Lung (tissue), 12 donors: ENCODE data around the gene WDR86. TPM values are rescaled to one million over a fixed set of nuclear protein-coding genes. Genes with fewer than 3 reads are reported as not detected.

Experiments used
- ATAC-seq: fragments of 200-7000 bp; cut with Tn5 transposase; one replicate; pipeline ENCODE4 v1.9.1; 2020; ENCODE audit warnings: moderate number of reproducible peaks; ENCODE audit not compliant: insufficient read depth, low FRiP score
- DNase-seq, 3 donors: peaks; one replicate each; pipeline ENCODE4 v3.0.0-alpha.2; 2013 to 2017
- H3K27ac ChIP-seq, 2 donors: one replicate each; pipeline ENCODE4 v1.5.1; 2013; ENCODE audit warnings: mild to moderate bottlenecking in 2 of 2, moderate library complexity in 2 of 2, control low read depth in 1 of 2, inconsistent platforms in 1 of 2, low read depth in 1 of 2, low read length in 1 of 2
- H3K27me3 ChIP-seq, 3 donors: one replicate each; pipeline ENCODE4 v1.5.1; 2013; ENCODE audit warnings: low read length in 2 of 3; ENCODE audit not compliant: control insufficient read depth in 3 of 3, insufficient read depth in 3 of 3
- H3K36me3 ChIP-seq, 4 donors: one replicate each; pipeline ENCODE4 v1.5.1; 2013; ENCODE audit warnings: low read length in 4 of 4, mild to moderate bottlenecking in 1 of 4, moderate library complexity in 1 of 4; ENCODE audit not compliant: control insufficient read depth in 4 of 4, insufficient read depth in 4 of 4
- H3K4me1 ChIP-seq, 5 donors: one replicate each; pipeline ENCODE4 v1.5.1; 2013; ENCODE audit warnings: low read length in 5 of 5, mild to moderate bottlenecking in 2 of 5, moderate library complexity in 1 of 5; ENCODE audit not compliant: control insufficient read depth in 5 of 5, insufficient read depth in 5 of 5
- H3K4me3 ChIP-seq: one replicate; pipeline ENCODE4 v1.5.1; 2013; ENCODE audit warnings: mild to moderate bottlenecking, control low read depth, moderate library complexity
- H3K9ac ChIP-seq, 2 donors: one replicate each; pipeline ENCODE4 v1.5.1; 2013; ENCODE audit warnings: low read length in 2 of 2, control low read depth in 1 of 2; ENCODE audit not compliant: insufficient read depth in 1 of 2
- H3K9me3 ChIP-seq, 4 donors: one replicate each; pipeline ENCODE4 v1.5.1; 2013; ENCODE audit warnings: low read length in 3 of 4, mild to moderate bottlenecking in 1 of 4, moderate library complexity in 1 of 4; ENCODE audit not compliant: control insufficient read depth in 4 of 4, insufficient read depth in 3 of 4
- WGBS, 2 donors: extraction: QIAGEN DNeasy Blood & Tissue Kit; methylation state at CpG; one replicate each; pipeline ENCODE4 v1.1.7; 2013; 5-methylcytosine and 5-hydroxymethylcytosine counted together
- polyA plus RNA-seq, 2 donors: library from polyadenylated mRNA; stranded (reverse); fragments of 200-250 nt; gene quantifications; one replicate each; pipeline ENCODE4 v1.2.1, GENCODE V29; 2013
- total RNA-seq, 2 donors: library from RNA; depleted of rRNA in 1 of 2; stranded (reverse); fragments of >200 nt in 1 of 2; gene quantifications; one replicate each; pipeline ENCODE4 v1.2.1, GENCODE V29; 2014 to 2021
- TF ChIP-seq, protein P1 (sequence below): IDR thresholded peaks from 2 replicates; pipeline ENCODE4 v1.5.1; 2012; ENCODE audit warnings: mild to moderate bottlenecking; ENCODE audit errors: control extremely low read depth, extremely low read depth
- donor health status: control.
- donor health status: control.
- donor health status: Bipolar disorder and iron deficiency.
- donor health status: healthy.
- donor health status: DM: yes; HTN: yes; CAD: no.

The WDR86 gene
- total and polyA plus RNA-seq, 4 donors, result 0.81 to 19.7 (median 2.4) TPM

DNA sequence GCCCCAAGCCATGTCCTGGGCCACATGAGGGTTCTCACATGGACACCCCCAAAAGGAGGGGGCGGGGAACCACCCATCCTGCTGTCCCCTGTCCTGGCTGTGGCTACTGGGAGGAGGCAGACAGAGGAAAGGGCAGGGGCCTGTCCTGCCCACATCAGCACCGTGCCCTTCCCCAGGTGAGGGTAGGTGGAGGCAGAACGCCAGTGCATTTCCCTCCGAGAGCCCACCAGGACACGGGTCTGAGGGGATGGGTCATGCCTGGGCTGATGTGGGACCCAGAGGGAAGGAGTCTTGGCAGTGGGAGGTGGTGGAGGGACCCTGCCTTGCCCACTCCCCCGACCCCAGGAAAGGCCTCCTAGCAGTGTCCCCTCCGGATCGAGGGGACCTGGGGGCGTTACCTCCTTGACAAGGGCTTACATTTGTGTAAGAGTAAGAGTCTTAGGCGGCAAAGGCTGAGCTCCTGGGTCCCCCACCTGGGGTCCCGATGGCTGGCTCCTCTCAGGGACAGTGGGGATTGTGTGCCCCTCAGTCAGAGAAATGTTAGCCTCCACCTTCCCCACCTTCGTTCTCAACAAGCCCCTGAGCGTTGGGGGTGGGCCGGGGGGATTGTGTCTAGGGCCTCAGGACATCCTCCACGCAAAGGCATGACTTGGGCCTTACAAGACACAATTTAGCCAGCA, 24.0 kb upstream of the WDR86 start:
- H3K9me3 ChIP-seq, result no peaks in the 10 kb centered on the region
- H3K27me3 ChIP-seq, result peaks cover 0 to 3% (median 0%) of the 10 kb centered on the region in 3 donors
- WGBS, 2 donors, result 90 to 95% methylated on average over 15 of the region's 15 CpGs
- TF ChIP-seq, protein P1, sequence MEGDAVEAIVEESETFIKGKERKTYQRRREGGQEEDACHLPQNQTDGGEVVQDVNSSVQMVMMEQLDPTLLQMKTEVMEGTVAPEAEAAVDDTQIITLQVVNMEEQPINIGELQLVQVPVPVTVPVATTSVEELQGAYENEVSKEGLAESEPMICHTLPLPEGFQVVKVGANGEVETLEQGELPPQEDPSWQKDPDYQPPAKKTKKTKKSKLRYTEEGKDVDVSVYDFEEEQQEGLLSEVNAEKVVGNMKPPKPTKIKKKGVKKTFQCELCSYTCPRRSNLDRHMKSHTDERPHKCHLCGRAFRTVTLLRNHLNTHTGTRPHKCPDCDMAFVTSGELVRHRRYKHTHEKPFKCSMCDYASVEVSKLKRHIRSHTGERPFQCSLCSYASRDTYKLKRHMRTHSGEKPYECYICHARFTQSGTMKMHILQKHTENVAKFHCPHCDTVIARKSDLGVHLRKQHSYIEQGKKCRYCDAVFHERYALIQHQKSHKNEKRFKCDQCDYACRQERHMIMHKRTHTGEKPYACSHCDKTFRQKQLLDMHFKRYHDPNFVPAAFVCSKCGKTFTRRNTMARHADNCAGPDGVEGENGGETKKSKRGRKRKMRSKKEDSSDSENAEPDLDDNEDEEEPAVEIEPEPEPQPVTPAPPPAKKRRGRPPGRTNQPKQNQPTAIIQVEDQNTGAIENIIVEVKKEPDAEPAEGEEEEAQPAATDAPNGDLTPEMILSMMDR, result no peak
- H3K4me3 ChIP-seq, result no peak overlapping the region
- ATAC-seq (no peak), DNase-seq (no peak)
- H3K36me3 ChIP-seq, result no peaks in the 10 kb centered on the region
- peaks cover 0 to 12% (median 6%) of the 10 kb centered on the region in 5 donors for H3K4me1 ChIP-seq
- no peak overlapping the region for H3K27ac ChIP-seq
- no peak overlapping the region for H3K9ac ChIP-seq

DNA sequence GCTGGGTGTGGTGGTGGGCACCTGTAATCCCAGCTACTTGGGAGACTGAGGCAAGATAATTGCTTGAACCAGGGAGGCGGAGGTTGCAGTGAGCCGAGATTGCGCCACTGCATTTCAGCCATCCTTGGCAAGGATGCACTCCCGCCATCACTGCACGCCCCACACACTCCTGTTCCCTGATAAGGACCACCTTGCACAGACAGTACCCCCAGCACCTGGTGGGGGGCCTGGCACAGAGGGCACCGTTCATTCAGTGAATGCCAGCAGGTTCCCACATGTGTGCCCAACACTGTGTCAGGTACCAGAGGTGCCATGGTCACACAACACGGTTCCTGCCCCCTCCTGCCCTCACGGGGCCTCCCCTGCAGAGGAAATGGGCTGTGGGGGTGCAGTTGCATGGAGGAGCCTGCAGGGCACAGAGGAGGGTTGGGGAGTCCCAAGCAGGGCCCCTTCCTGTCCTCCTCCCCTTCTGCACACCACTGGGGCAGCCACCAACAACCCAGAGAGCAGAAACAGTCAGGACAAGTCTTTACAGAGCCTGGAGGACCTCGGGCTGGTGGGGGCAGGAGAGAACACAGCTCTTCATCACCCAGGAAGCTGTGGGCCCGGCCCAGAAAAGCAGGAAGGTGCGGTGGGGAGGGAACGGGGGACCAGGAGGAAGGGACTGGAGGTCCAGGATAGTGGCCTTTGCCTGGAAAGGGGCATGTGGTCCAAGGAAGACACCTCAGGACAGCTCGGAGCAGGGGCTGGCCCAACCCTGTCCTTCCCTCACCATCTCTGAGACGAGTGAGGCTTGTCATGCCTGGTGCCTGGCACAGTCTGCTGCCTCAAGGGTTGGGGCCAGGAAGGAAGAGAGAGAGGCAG, 23.1 kb upstream of the WDR86 start:
- no peak for ATAC-seq
- TF ChIP-seq, protein P1, result no peak
- Histone ChIP-seq H3K4me3 (no peak overlapping the region), H3K9me3 (no peaks in the 10 kb centered on the region), H3K27ac (no peak overlapping the region), H3K27me3 (no peaks in the 10 kb centered on the region), H3K36me3 (no peaks in the 10 kb centered on the region), H3K4me1 (peaks cover 0 to 22% (median 14%) of the 10 kb centered on the region in 5 donors), H3K9ac (no peak overlapping the region)
- DNase-seq, result no peak
- WGBS, 2 donors, result 58 to 67% methylated on average over 14 of the region's 14 CpGs

DNA sequence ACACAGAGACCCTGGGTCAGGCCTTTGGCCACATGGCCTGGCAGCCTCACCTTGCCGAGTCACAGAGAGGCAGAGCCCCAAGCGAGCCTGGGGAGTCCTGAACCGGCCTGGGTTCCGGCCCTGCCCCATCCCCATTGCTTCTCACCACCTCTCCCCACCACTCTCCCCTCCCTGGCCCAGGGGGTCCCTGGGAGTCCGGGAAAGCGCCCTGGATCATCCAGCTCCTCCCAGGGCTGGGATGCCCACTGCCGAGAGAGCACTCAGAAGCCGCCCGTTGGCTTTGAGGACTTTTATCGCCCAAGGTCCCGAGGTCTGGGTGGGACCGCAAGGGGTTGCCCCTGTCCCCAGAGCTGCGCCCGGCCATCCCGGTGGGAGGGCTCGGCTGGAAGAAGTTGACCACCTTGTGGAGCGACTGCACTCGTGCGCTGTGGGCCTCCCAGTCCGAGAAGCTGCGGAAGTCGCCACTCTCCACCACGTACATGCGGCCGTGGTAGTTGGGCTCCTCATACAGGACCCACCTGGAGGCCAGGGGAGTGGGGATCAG, 22.0 kb upstream of the WDR86 start:
- Histone ChIP-seq H3K4me3 (no peak overlapping the region), H3K9me3 (no peaks in the 10 kb centered on the region), H3K9ac (no peak overlapping the region), H3K4me1 (peaks cover 0 to 33% (median 18%) of the 10 kb centered on the region in 5 donors), H3K27ac (no peak overlapping the region), H3K27me3 (no peaks in the 10 kb centered on the region), H3K36me3 (no peaks in the 10 kb centered on the region)
- TF ChIP-seq, protein P1, result no peak
- ATAC-seq (no peak), DNase-seq (no peak)
- 96 to 97% methylated on average over 25 of the region's 25 CpGs for WGBS, 2 donors
